GM12878 (cell line): ENCODE results near the gene POMP. TPM values are rescaled to one million over a fixed set of nuclear protein-coding genes. Genes with fewer than 3 reads are reported as not detected.

Experiments
- ATAC-seq: fragments of 200-7000 bp; cut with Tn5 transposase; 3 replicates; pipeline ENCODE4 v1.9.1; 2020; ENCODE audit warnings: mild to moderate bottlenecking, moderate library complexity
- BruUV-seq: library from RNA; stranded (reverse); fragments of 400-500 nt; replicated peaks from 2 replicates; lab custom pipeline; 2021; lab: Mats Ljungman, UMichigan
- CTCF ChIA-PET: fragments of 300-600 bp; sonication (Branson Sonifier 250); formaldehyde crosslinking; extraction: SDS; loops from one replicate; lab custom pipeline; 2021; ENCODE audit warnings: inconsistent platforms; lab: Yijun Ruan, JAX
- POLR2A ChIA-PET: fragments of 350-600 bp; formaldehyde crosslinking; extraction: SDS; loops from one replicate; lab custom pipeline; 2021; ENCODE audit warnings: inconsistent platforms; lab: Charles Lee
- RAD21 ChIA-PET: fragments of 300-600 bp; sonication (Branson Sonifier 250); formaldehyde crosslinking; loops from one replicate; lab custom pipeline; 2023; ENCODE audit warnings: antibody characterized with exemption; ENCODE audit not compliant: unreplicated experiment; lab: Charles Lee
- SMC1A ChIA-PET: fragments of 300-600 bp; sonication (Branson Sonifier 250); formaldehyde crosslinking; loops from one replicate; lab custom pipeline; 2023; ENCODE audit not compliant: unreplicated experiment, uncharacterized antibody; lab: Charles Lee
- DNase-seq: peaks from one replicate; pipeline ENCODE4 v3.0.0-alpha.2; 2011; ENCODE audit warnings: low read depth, low spot score
- FAIRE-seq: peaks from 3 replicates; lab custom pipeline; 2011; peaks lifted over from hg19 to GRCh38; lab: Jason Lieb, UNC
- H2AFZ ChIP-seq: 2 replicates; pipeline ENCODE4 v1.6.0; 2011; ENCODE audit warnings: low read depth, low read length, control low read depth; ENCODE audit not compliant: control insufficient read depth
- H3K27ac ChIP-seq: 2 replicates; pipeline ENCODE4 v1.5.1; 2011; ENCODE audit warnings: control low read depth; ENCODE audit not compliant: control insufficient read depth, insufficient read depth
- H3K27me3 ChIP-seq, 2 experiments: replicated peaks in 1 of 2; 2 replicates each; pipeline versions ENCODE4 v1.6.0 to v1.6.1; 2011; ENCODE audit warnings: low read length in 1 of 2; ENCODE audit not compliant: control insufficient read depth in 2 of 2, insufficient read depth in 2 of 2
- H3K36me3 ChIP-seq, 2 experiments: 2 replicates each; pipeline ENCODE4 v1.5.1; 2011; ENCODE audit warnings: low read length in 1 of 2; ENCODE audit not compliant: control insufficient read depth in 2 of 2, insufficient read depth in 2 of 2
- H3K4me1 ChIP-seq: 2 replicates; pipeline ENCODE4 v1.6.1; 2011; ENCODE audit warnings: mild to moderate bottlenecking, low read length, moderate library complexity, mixed read lengths; ENCODE audit not compliant: control insufficient read depth, insufficient read depth
- H3K4me2 ChIP-seq: 2 replicates; pipeline ENCODE4 v1.6.0; 2011; ENCODE audit warnings: control low read depth; ENCODE audit not compliant: control insufficient read depth, insufficient read depth
- H3K4me3 ChIP-seq: fragments of 200-600 bp; sonication (generic); 2 replicates; pipeline ENCODE4 v1.5.1; 2016
- H3K79me2 ChIP-seq: 2 replicates; pipeline ENCODE4 v1.6.0; 2011; ENCODE audit warnings: low read length; ENCODE audit not compliant: control insufficient read depth, insufficient read depth
- H3K9ac ChIP-seq: 2 replicates; pipeline ENCODE4 v1.8.0; 2011; ENCODE audit warnings: low read length, control low read depth, mixed read lengths; ENCODE audit not compliant: control insufficient read depth, insufficient read depth
- H3K9me3 ChIP-seq: replicated peaks from 3 replicates; pipeline ENCODE4 v1.5.1; 2011; ENCODE audit warnings: mild to moderate bottlenecking, low read length; ENCODE audit not compliant: control insufficient read depth, insufficient read depth
- H4K20me1 ChIP-seq: 2 replicates; pipeline ENCODE4 v1.6.0; 2011; ENCODE audit not compliant: control insufficient read depth, insufficient read depth
- BCLAF1 ChIP-seq: fragments of 450-650 bp; IDR thresholded peaks from 2 replicates; pipeline ENCODE4 v1.6.1; 2017; ENCODE audit warnings: antibody characterized with exemption, mild to moderate bottlenecking, moderate library complexity
- CBFB ChIP-seq: IDR thresholded peaks from 2 replicates; pipeline ENCODE4 v1.6.1; 2016; ENCODE audit warnings: antibody characterized with exemption, low read depth
- CBX3 ChIP-seq: fragments of 200-600 bp; sonication (generic); IDR thresholded peaks from 2 replicates; pipeline ENCODE4 v1.6.1; 2016; ENCODE audit warnings: low read depth, borderline replicate concordance
- ETV6 ChIP-seq, 2 experiments: fragments of 450-650 bp in 1 of 2; IDR thresholded peaks in 1 of 2; conservative IDR thresholded peaks in 1 of 2; 2 replicates each; pipeline ENCODE4 v1.6.1; 2014; ENCODE audit warnings: antibody characterized with exemption in 1 of 2, borderline replicate concordance in 1 of 2, low read depth in 1 of 2, mild to moderate bottlenecking in 1 of 2, moderate library complexity in 1 of 2
- HDAC6 ChIP-seq: fragments of 200-600 bp; sonication (generic); IDR thresholded peaks from one replicate; pipeline ENCODE4 v1.8.0; 2017; ENCODE audit warnings: antibody characterized with exemption; ENCODE audit not compliant: unreplicated experiment
- IKZF2 ChIP-seq, 2 experiments: fragments of 450-650 bp; IDR thresholded peaks; 2 replicates each; pipeline ENCODE4 v1.6.1; 2017; ENCODE audit warnings: mild to moderate bottlenecking in 2 of 2, moderate library complexity in 2 of 2
- NR2C2 ChIP-seq: IDR thresholded peaks from 2 replicates; pipeline ENCODE4 v1.6.1; 2011; ENCODE audit warnings: borderline replicate concordance, low read depth; ENCODE audit not compliant: control insufficient read depth, insufficient read length
- PAX8 ChIP-seq: fragments of 450-650 bp; IDR thresholded peaks from 2 replicates; pipeline ENCODE4 v1.6.1; 2017; ENCODE audit warnings: mild to moderate bottlenecking, moderate library complexity
- RBBP5 ChIP-seq: fragments of 200-600 bp; sonication (generic); conservative IDR thresholded peaks from 2 replicates; pipeline ENCODE4 v1.6.1; 2016
- SMAD1 ChIP-seq: fragments of 450-650 bp; IDR thresholded peaks from 2 replicates; pipeline ENCODE4 v1.6.1; 2018; ENCODE audit warnings: mild to moderate bottlenecking, low read depth; ENCODE audit not compliant: partially characterized antibody
- SUPT20H ChIP-seq: IDR thresholded peaks from 2 replicates; pipeline ENCODE4 v1.6.1; 2011; ENCODE audit warnings: low read depth, mild to moderate bottlenecking, low read length, moderate library complexity, borderline replicate concordance; ENCODE audit not compliant: control insufficient read depth
- YY1 ChIP-seq: IDR thresholded peaks from 2 replicates; pipeline ENCODE4 v1.6.1; 2011; ENCODE audit warnings: low read depth, mild to moderate bottlenecking, low read length
- ZNF622 ChIP-seq: fragments of 450-650 bp; IDR thresholded peaks from 2 replicates; pipeline ENCODE4 v1.6.1; 2017; ENCODE audit warnings: mild to moderate bottlenecking, inconsistent platforms
- WGBS: methylation state at CpG from one replicate; pipeline ENCODE4 v1.1.6; 2016; ENCODE audit warnings: low lambda C conversion rate; ENCODE audit not compliant: insufficient replicate concordance, insufficient coverage; ENCODE audit errors: missing lambda C conversion rate; 5-methylcytosine and 5-hydroxymethylcytosine counted together
- in situ Hi-C: fragments of 300-500 bp; cut with MboI; formaldehyde crosslinking; loops from 9 replicates; pipeline ENCODE4 v1.14.3; 2018; ENCODE audit warnings: mixed read lengths
- intact Hi-C: fragments of 100-400 bp; cut with micrococcal nuclease; formaldehyde crosslinking; loops from one replicate; pipeline ENCODE4 v1.14.2; 2022; ENCODE audit not compliant: unreplicated experiment
- polyA plus RNA-seq, 11 experiments: library from polyadenylated mRNA; depleted of rRNA in 4 of 11; unstranded in 6 of 11; stranded (reverse) in 5 of 11; fragments of >200 nt; fragmentation: Nextera tagmentation in 4 of 11; fragmentation: Illumina TruSeq in 1 of 11; extraction: Ambion mirVana in 4 of 11; extraction: Trizol in 1 of 11; gene quantifications; 1 replicate in 1 of 11; 2 replicates in 10 of 11; pipeline versions ENCODE4 v1.2.1 to v1.2.3, GENCODE V29; 2011 to 2016; ENCODE audit warnings: inconsistent platforms in 2 of 11, missing spikeins in 2 of 11, low read depth in 1 of 11
- total RNA-seq, 4 experiments: library from RNA; depleted of rRNA in 3 of 4; stranded (reverse); fragments of >200 nt in 3 of 4; fragmentation: Illumina TruSeq in 1 of 4; extraction: Trizol in 1 of 4; gene quantifications; 2 replicates each; pipeline versions ENCODE4 v1.2.1 to v1.2.3, GENCODE V29; 2013 to 2021
- TF ChIP-seq, protein P1 (sequence below): fragments of 450-650 bp; IDR thresholded peaks from 2 replicates; pipeline ENCODE4 v1.6.1; 2017; ENCODE audit warnings: borderline replicate concordance

Gene POMP
- total and polyA plus RNA-seq, 10 of the 15 experiments (the other 5 are each of a cell fraction or from before 2014, with no cell fraction given): 90.4 to 668 (median 144) TPM

DNA sequence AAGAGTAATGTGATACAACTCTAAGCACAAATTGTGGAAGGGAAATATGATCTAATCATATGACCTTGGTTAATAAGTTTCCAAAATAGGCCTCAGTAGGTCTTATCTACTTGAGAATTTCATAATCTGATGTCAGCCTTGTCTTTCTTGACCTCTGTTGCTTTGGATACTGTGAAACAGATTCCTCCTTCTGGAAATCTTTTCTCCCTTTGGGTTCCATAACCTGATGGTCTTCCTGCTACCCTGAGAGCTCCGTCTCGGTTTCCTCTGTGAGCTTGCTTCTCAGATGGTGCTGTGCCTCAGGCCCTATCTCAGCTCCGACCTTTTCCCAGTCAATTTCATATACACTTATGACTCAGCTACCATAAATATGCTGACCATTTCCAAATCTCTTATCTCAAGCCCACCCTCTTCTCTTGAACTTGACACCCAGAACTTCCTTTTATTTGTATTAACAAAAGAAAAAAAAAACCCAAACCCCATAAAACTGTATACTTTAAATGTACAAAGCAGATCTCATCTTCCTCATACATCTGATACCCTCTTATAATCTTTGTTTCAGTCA is 66.2 kb downstream of the POMP start:
- Histone ChIP-seq H3K4me2 (no peak overlapping the region), H3K79me2 (no peaks in the 10 kb centered on the region), H2AFZ (no peak overlapping the region), H4K20me1 (no peaks in the 10 kb centered on the region), H3K9me3 (no peaks in the 10 kb centered on the region), H3K27me3 (no peaks in the 10 kb centered on the region), H3K9ac (no peak overlapping the region), H3K27ac (no peak overlapping the region), H3K36me3 (no peaks in the 10 kb centered on the region), H3K4me3 (no peak overlapping the region), H3K4me1 (no peaks in the 10 kb centered on the region)
- RAD21 ChIA-PET: no interaction called here
- DNase-seq (no peak), FAIRE-seq (no peak), ATAC-seq (no peak)
- 24% methylated on average over 3 of the region's 3 CpGs for WGBS
- in situ Hi-C loops: no loop called here
- POLR2A ChIA-PET: no interaction called here
- intact Hi-C loops: no loop called here
- CTCF ChIA-PET: no interaction called here
- no TSS peak for BruUV-seq
- TF ChIP-seq ETV6 (conservative IDR thresholded peaks at IDR 0.05 in 1 of 2, IDR thresholded peaks at IDR 0.05 in 1 of 2; ENCODE audit: borderline replicate concordance in 1 of 2, low read depth in 1 of 2) (no peak), CBX3 (no peak), NR2C2 (no peak), RBBP5 (no peak), YY1 (no peak), CBFB (no peak), SUPT20H (no peak), PAX8 (no peak), BCLAF1 (no peak), IKZF2 (IDR thresholded peaks at IDR 0.05) (no peak), SMAD1 (no peak), ZNF622 (no peak), HDAC6 (no peak)
- TF ChIP-seq, protein P1, sequence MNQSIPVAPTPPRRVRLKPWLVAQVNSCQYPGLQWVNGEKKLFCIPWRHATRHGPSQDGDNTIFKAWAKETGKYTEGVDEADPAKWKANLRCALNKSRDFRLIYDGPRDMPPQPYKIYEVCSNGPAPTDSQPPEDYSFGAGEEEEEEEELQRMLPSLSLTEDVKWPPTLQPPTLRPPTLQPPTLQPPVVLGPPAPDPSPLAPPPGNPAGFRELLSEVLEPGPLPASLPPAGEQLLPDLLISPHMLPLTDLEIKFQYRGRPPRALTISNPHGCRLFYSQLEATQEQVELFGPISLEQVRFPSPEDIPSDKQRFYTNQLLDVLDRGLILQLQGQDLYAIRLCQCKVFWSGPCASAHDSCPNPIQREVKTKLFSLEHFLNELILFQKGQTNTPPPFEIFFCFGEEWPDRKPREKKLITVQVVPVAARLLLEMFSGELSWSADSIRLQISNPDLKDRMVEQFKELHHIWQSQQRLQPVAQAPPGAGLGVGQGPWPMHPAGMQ: no peak
- SMC1A ChIA-PET: no interaction called here
